CD8-positive, alpha-beta memory T cell (primary cell): ENCODE data around the gene GORAB. TPM values are rescaled to one million over a fixed set of nuclear protein-coding genes. Genes with fewer than 3 reads are reported as not detected.

Source experiments
- CTCF ChIA-PET: fragments of 350-600 bp; sonication (Branson Sonifier 250); formaldehyde crosslinking; loops from one replicate; lab custom pipeline; 2021; ENCODE audit warnings: antibody characterized with exemption; lab: Charles Lee
- POLR2A ChIA-PET: fragments of 350-600 bp; sonication (Branson Sonifier 250); formaldehyde crosslinking; loops from one replicate; lab custom pipeline; 2021; ENCODE audit warnings: antibody characterized with exemption; lab: Charles Lee
- DNase-seq, 5 donors: peaks; one replicate each; pipeline versions ENCODE4 v3.0.0 to v3.0.0-alpha.2; 2020 to 2022; ENCODE audit warnings: mixed read lengths in 1 of 5
- H3K27ac ChIP-seq: one replicate; pipeline ENCODE4 v1.7.0; 2013; ENCODE audit warnings: low read depth, mild to moderate bottlenecking, low read length, moderate library complexity
- H3K27me3 ChIP-seq: 2 replicates; pipeline ENCODE4 v1.7.0; 2013; ENCODE audit warnings: low read length, mild to moderate bottlenecking; ENCODE audit not compliant: insufficient read depth, poor library complexity, severe bottlenecking
- H3K36me3 ChIP-seq: 2 replicates; pipeline ENCODE4 v1.7.0; 2013; ENCODE audit warnings: mild to moderate bottlenecking, low read length, moderate library complexity; ENCODE audit not compliant: insufficient read depth
- H3K4me1 ChIP-seq: 2 replicates; pipeline ENCODE4 v1.7.0; 2013; ENCODE audit warnings: mild to moderate bottlenecking, low read length, moderate library complexity; ENCODE audit not compliant: insufficient read depth
- H3K4me3 ChIP-seq: 2 replicates; pipeline ENCODE4 v1.7.0; 2013; ENCODE audit warnings: mild to moderate bottlenecking, low read length
- H3K9me3 ChIP-seq: 2 replicates; pipeline ENCODE4 v1.7.0; 2013; ENCODE audit warnings: mild to moderate bottlenecking, low read length
- H3K27ac Mint-ChIP-seq, 8 donors: one replicate each; pipeline ENCODE4 v1.8.0; 2020 to 2021; ENCODE audit warnings: mixed read lengths in 8 of 8, mild to moderate bottlenecking in 6 of 8, inconsistent platforms in 3 of 8, moderate library complexity in 3 of 8
- H3K27me3 Mint-ChIP-seq, 2 donors: one replicate each; pipeline ENCODE4 v1.8.0; 2020 to 2021; ENCODE audit warnings: mixed read lengths in 2 of 2, mild to moderate bottlenecking in 1 of 2, moderate library complexity in 1 of 2
- H3K36me3 Mint-ChIP-seq, 3 donors: one replicate each; pipeline ENCODE4 v1.8.0; 2020 to 2021; ENCODE audit warnings: mixed read lengths in 3 of 3, inconsistent platforms in 1 of 3, mild to moderate bottlenecking in 1 of 3
- H3K4me1 Mint-ChIP-seq, 3 donors: one replicate each; pipeline ENCODE4 v1.8.0; 2020 to 2021; ENCODE audit warnings: mixed read lengths in 3 of 3, inconsistent platforms in 1 of 3, mild to moderate bottlenecking in 1 of 3
- H3K4me3 Mint-ChIP-seq, 7 donors: one replicate each; pipeline ENCODE4 v1.8.0; 2020 to 2021; ENCODE audit warnings: mixed read lengths in 7 of 7, mild to moderate bottlenecking in 6 of 7, moderate library complexity in 4 of 7, inconsistent platforms in 2 of 7
- H3K9me3 Mint-ChIP-seq, 5 donors: one replicate each; pipeline ENCODE4 v1.8.0; 2020 to 2022; ENCODE audit warnings: mixed read lengths in 5 of 5, mild to moderate bottlenecking in 3 of 5, moderate library complexity in 2 of 5, inconsistent platforms in 1 of 5
- polyA plus RNA-seq: library from polyadenylated mRNA; unstranded; fragments of 300-500 nt; fragmentation: Illumina TruSeq; gene quantifications from one replicate; pipeline ENCODE4 v1.2.3, GENCODE V29; 2021
- total RNA-seq, 2 experiments: library from RNA; stranded (reverse); gene quantifications; one replicate each; pipeline ENCODE4 v1.2.3, GENCODE V29; 2021

GORAB gene
- total and polyA plus RNA-seq, 3 experiments from 2014 or later, result 5.7 to 15.1 (median 13.5) TPM

DNA sequence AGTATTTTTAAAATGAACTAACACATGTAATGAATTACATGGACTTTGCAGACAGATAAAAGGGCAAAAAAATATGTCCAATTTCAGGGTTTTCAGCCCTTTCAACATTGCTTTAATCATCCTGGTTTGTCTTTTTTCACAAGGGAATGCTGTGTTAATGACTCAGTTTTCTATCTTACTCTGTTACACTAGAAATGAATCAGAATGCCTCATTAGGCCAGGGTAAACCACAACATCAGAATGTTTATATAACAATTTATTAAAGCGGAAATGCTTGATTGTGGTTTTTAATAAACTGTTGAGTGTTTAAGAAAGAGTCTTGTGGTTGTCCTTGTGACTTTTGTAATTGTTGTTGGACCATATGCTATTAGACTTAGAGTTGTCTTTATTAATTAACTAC, 13.5 kb downstream of the GORAB start:
- Mint-ChIP-seq H3K27ac (no peak overlapping the region), H3K4me1 (peaks cover 1 to 10% (median 6%) of the 10 kb centered on the region in 3 donors), H3K9me3 (peaks cover 0 to 4% (median 0%) of the 10 kb centered on the region in 5 donors), H3K4me3 (no peak overlapping the region), H3K36me3 (peaks cover 21 to 84% (median 47%) of the 10 kb centered on the region in 3 donors), H3K27me3 (no peaks in the 10 kb centered on the region)
- H3K4me3 ChIP-seq, result no peak overlapping the region
- ChIA-PET CTCF (no interaction called here), POLR2A (no interaction called here)
- peaks cover 24% of the 10 kb centered on the region for H3K36me3 ChIP-seq
- no peak for DNase-seq
- no peak overlapping the region for H3K27ac ChIP-seq
- no peaks in the 10 kb centered on the region for H3K27me3 ChIP-seq
- H3K9me3 ChIP-seq, result no peaks in the 10 kb centered on the region
- H3K4me1 ChIP-seq, result no peaks in the 10 kb centered on the region

DNA sequence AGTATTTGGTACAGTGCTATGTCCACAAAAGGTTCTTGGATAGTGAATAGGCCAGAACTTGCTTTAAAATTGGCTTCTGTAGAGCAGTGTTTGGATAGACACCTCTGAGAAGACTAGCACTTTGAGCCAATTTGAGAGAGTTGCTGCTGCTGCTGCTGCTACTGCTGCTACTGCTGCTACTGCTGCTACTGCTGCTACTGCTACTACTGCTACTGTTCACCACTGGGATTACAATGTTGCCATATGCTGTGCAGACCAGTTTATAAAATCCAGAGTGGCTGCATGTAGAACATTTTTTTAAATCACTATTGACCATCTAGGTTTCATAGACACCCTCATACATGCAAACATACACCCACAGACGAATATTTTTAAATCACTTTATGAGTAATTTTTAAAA, 15.3 kb downstream of the GORAB start:
- Mint-ChIP-seq H3K4me1 (peaks cover 1 to 7% (median 6%) of the 10 kb centered on the region in 3 donors), H3K36me3 (peaks cover 18 to 85% (median 47%) of the 10 kb centered on the region in 3 donors), H3K9me3 (peaks cover 0 to 4% (median 0%) of the 10 kb centered on the region in 5 donors), H3K4me3 (no peak overlapping the region), H3K27me3 (no peaks in the 10 kb centered on the region), H3K27ac (no peak overlapping the region)
- Histone ChIP-seq H3K4me3 (no peak overlapping the region), H3K36me3 (peaks cover 21% of the 10 kb centered on the region), H3K27me3 (no peaks in the 10 kb centered on the region), H3K9me3 (no peaks in the 10 kb centered on the region), H3K27ac (no peak overlapping the region), H3K4me1 (no peaks in the 10 kb centered on the region)
- POLR2A ChIA-PET, result no interaction called here
- DNase-seq, result no peak
- CTCF ChIA-PET, result no interaction called here

GRCh38 chr1:170548497-170548896, 16.5 kb downstream of the GORAB start:
- no peaks in the 10 kb centered on the region for H3K9me3 ChIP-seq
- ChIA-PET POLR2A (no interaction called here), CTCF (no interaction called here)
- H3K4me3 Mint-ChIP-seq, result no peak overlapping the region
- H3K4me3 ChIP-seq, result no peak overlapping the region
- no peak overlapping the region for H3K27ac ChIP-seq
- no peaks in the 10 kb centered on the region for H3K4me1 ChIP-seq
- no peaks in the 10 kb centered on the region for H3K27me3 ChIP-seq
- H3K4me1 Mint-ChIP-seq, result peaks cover 1 to 7% (median 6%) of the 10 kb centered on the region in 3 donors
- H3K36me3 ChIP-seq, result peaks cover 15% of the 10 kb centered on the region
- H3K27ac Mint-ChIP-seq, result no peak overlapping the region
- H3K9me3 Mint-ChIP-seq, result peaks cover 0 to 4% (median 0%) of the 10 kb centered on the region in 5 donors
- H3K27me3 Mint-ChIP-seq, result no peaks in the 10 kb centered on the region
- DNase-seq, result no peak
- peaks cover 18 to 80% (median 46%) of the 10 kb centered on the region in 3 donors for H3K36me3 Mint-ChIP-seq

GRCh38 chr1:170555370-170555769, 23.4 kb downstream of the GORAB start:
- H3K27me3 ChIP-seq, result no peaks in the 10 kb centered on the region
- peaks cover 20 to 35% (median 24%) of the 10 kb centered on the region in 3 donors for H3K36me3 Mint-ChIP-seq
- CTCF ChIA-PET, result no interaction called here
- H3K27ac ChIP-seq, result no peak overlapping the region
- H3K27ac Mint-ChIP-seq, result no peak overlapping the region
- no peak overlapping the region for H3K4me3 ChIP-seq
- DNase-seq, result no peak
- H3K4me3 Mint-ChIP-seq, result no peak overlapping the region
- peaks cover 4 to 20% (median 11%) of the 10 kb centered on the region in 5 donors for H3K9me3 Mint-ChIP-seq
- H3K27me3 Mint-ChIP-seq, result peaks cover 0 to 2% of the 10 kb centered on the region in 2 donors
- no peaks in the 10 kb centered on the region for H3K9me3 ChIP-seq
- peaks cover 6% of the 10 kb centered on the region for H3K36me3 ChIP-seq
- POLR2A ChIA-PET, result no interaction called here
- no peaks in the 10 kb centered on the region for H3K4me1 ChIP-seq
- no peaks in the 10 kb centered on the region for H3K4me1 Mint-ChIP-seq

DNA sequence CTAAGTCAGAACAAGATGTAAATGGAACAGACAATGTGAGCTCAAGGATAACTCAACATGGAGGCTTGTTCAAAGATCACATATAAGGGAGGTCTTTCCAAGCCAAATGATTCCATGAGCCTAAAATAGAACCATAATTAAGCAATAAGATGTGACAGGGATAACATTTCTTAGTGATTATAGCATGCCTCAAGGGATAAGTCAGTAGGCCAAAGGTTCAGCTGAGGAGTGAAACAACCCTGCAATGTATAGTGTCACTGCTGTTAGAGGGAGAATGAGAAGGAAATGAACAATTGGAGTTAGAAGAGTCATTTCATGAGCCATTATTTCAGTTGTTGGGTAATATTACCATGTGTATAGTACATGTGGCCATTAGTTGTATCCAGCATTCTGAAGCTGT, 25.0 kb downstream of the GORAB start:
- no peak for DNase-seq
- Mint-ChIP-seq H3K9me3 (peaks cover 4 to 20% (median 14%) of the 10 kb centered on the region in 5 donors), H3K4me1 (no peaks in the 10 kb centered on the region), H3K4me3 (no peak overlapping the region), H3K36me3 (peaks cover 17 to 25% (median 22%) of the 10 kb centered on the region in 3 donors), H3K27ac (no peak overlapping the region), H3K27me3 (peaks cover 0 to 2% of the 10 kb centered on the region in 2 donors)
- Histone ChIP-seq H3K9me3 (no peaks in the 10 kb centered on the region), H3K4me1 (no peaks in the 10 kb centered on the region), H3K27me3 (no peaks in the 10 kb centered on the region), H3K27ac (no peak overlapping the region), H3K4me3 (no peak overlapping the region), H3K36me3 (peaks cover 6% of the 10 kb centered on the region)
- POLR2A ChIA-PET, result no interaction called here
- CTCF ChIA-PET, result no interaction called here

DNA sequence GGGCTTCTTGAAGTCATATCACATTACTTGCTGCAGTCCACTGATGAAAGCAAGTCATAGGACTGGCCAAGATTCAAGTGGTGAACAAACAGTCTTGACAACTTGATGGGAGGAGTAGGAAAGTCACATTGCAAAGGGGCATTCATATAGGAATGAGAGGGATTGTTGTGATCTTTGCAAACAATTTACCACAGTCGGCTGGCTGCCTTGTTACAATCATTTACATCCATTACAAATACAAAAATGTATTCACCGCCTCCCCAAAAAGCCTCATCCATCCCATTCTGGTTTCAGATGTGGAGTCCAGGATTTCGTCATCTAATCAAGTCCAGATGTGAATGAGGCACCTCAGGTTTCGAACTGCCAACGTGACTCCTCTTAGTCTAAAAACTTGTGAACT, 26.8 kb downstream of the GORAB start:
- DNase-seq, result no peak
- Mint-ChIP-seq H3K27me3 (peaks cover 0 to 2% of the 10 kb centered on the region in 2 donors), H3K4me3 (no peak overlapping the region), H3K27ac (no peak overlapping the region), H3K9me3 (peaks cover 4 to 20% (median 14%) of the 10 kb centered on the region in 5 donors), H3K36me3 (peaks cover 11 to 25% (median 11%) of the 10 kb centered on the region in 3 donors), H3K4me1 (peaks cover 11 to 15% (median 14%) of the 10 kb centered on the region in 3 donors)
- no peaks in the 10 kb centered on the region for H3K36me3 ChIP-seq
- no peaks in the 10 kb centered on the region for H3K4me1 ChIP-seq
- no peaks in the 10 kb centered on the region for H3K9me3 ChIP-seq
- ChIA-PET CTCF (no interaction called here), POLR2A (no interaction called here)
- no peak overlapping the region for H3K27ac ChIP-seq
- no peaks in the 10 kb centered on the region for H3K27me3 ChIP-seq
- H3K4me3 ChIP-seq, result no peak overlapping the region

DNA sequence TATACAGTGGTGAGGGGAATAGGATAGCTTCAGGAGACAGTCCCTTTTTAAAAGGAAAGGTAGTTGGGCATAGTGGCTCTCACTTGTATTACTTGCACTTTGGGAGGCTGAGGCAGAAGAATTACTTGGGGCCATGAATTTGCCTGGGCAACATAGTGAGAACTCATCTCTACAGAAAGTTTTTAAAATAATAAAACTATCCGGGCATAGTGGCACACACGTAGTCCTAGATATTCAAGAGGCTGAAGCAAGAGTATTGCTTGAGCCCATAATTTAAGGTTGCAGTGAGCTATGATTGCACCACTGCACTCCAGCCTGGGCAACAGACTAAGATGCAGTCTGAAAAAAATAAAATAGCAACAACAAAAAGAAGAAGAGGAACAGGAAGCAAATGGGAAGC, 27.2 kb downstream of the GORAB start:
- peaks cover 0 to 2% of the 10 kb centered on the region in 2 donors for H3K27me3 Mint-ChIP-seq
- H3K27ac Mint-ChIP-seq, result no peak overlapping the region
- CTCF ChIA-PET, result no interaction called here
- DNase-seq, result no peak
- peaks cover 4 to 20% (median 14%) of the 10 kb centered on the region in 5 donors for H3K9me3 Mint-ChIP-seq
- Histone ChIP-seq H3K4me3 (no peak overlapping the region), H3K27ac (no peak overlapping the region), H3K4me1 (no peaks in the 10 kb centered on the region), H3K27me3 (no peaks in the 10 kb centered on the region), H3K36me3 (no peaks in the 10 kb centered on the region), H3K9me3 (no peaks in the 10 kb centered on the region)
- no peak overlapping the region for H3K4me3 Mint-ChIP-seq
- peaks cover 8 to 25% (median 11%) of the 10 kb centered on the region in 3 donors for H3K36me3 Mint-ChIP-seq
- POLR2A ChIA-PET, result no interaction called here
- H3K4me1 Mint-ChIP-seq, result peaks cover 11 to 17% (median 14%) of the 10 kb centered on the region in 3 donors

DNA sequence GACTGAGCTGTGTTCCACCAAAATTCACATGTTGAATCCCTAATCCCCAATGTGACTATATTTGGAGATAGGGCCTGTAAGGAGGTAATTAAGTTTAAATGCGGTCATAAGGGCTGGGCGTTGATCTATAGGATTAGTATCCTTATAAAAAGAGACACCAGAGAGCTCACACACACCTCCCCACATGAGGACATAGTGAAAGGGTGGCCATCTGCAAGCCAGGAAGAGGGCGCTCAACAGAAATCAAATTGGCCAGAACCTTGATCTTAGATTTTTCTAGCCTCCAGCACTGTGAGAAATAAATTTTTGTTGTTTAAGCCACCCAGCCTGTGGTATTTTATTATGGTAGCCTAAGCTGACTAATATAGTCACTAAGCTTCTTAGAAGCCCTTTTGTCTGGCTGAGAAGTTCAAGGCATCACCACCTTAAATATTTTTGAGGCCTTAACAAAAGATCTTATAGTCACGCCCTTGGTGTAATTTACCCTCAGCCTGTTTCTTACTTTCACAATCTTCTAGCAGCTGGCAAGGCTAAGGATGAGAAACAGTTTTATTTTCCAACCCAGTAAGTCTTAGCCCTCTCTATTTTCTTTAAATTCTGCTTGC, 28.8 kb downstream of the GORAB start:
- POLR2A ChIA-PET, result no interaction called here
- H3K27ac ChIP-seq, result no peak overlapping the region
- peaks cover 11 to 17% (median 14%) of the 10 kb centered on the region in 3 donors for H3K4me1 Mint-ChIP-seq

More for the DNA sequence above, 28.8 kb downstream of the GORAB start:
- Mint-ChIP-seq H3K36me3 (peaks cover 0 to 25% (median 9%) of the 10 kb centered on the region in 3 donors), H3K9me3 (peaks cover 4 to 20% (median 14%) of the 10 kb centered on the region in 5 donors), H3K4me3 (no peak overlapping the region), H3K27me3 (peaks cover 0 to 2% of the 10 kb centered on the region in 2 donors), H3K27ac (no peak overlapping the region)
- Histone ChIP-seq H3K4me1 (no peaks in the 10 kb centered on the region), H3K9me3 (no peaks in the 10 kb centered on the region), H3K4me3 (no peak overlapping the region), H3K36me3 (no peaks in the 10 kb centered on the region), H3K27me3 (no peaks in the 10 kb centered on the region)
- no peak for DNase-seq
- CTCF ChIA-PET, result no interaction called here
